Endodermal cell (in vitro differentiated cells): ENCODE results near the gene PCBP3. TPM values are rescaled to one million over a fixed set of nuclear protein-coding genes. Genes with fewer than 3 reads are reported as not detected.

Experiments used
- DNase-seq: peaks from one replicate; pipeline ENCODE4 v3.0.0-alpha.2; 2017
- H3K27ac ChIP-seq: 2 replicates; pipeline ENCODE4 v1.5.1; 2013; ENCODE audit warnings: mild to moderate bottlenecking, low read depth, low read length, moderate library complexity
- H3K27me3 ChIP-seq: 2 replicates; pipeline ENCODE4 v1.6.1; 2013; ENCODE audit warnings: mild to moderate bottlenecking, low read length, moderate library complexity; ENCODE audit not compliant: insufficient read depth, control insufficient read depth, poor library complexity, severe bottlenecking
- H3K36me3 ChIP-seq: 2 replicates; pipeline ENCODE4 v1.7.0; 2013; ENCODE audit warnings: mild to moderate bottlenecking, low read length, moderate library complexity; ENCODE audit not compliant: control insufficient read depth, insufficient read depth
- H3K4me1 ChIP-seq: one replicate; pipeline ENCODE4 v1.7.0; 2013; ENCODE audit warnings: low read length; ENCODE audit not compliant: control insufficient read depth, insufficient read depth
- H3K4me3 ChIP-seq: 2 replicates; pipeline ENCODE4 v1.5.1; 2013; ENCODE audit warnings: mild to moderate bottlenecking, low read length, moderate library complexity
- H3K9ac ChIP-seq: 2 replicates; pipeline ENCODE4 v1.6.1; 2013; ENCODE audit warnings: mild to moderate bottlenecking, low read length, moderate library complexity; ENCODE audit not compliant: poor library complexity, severe bottlenecking; ENCODE audit errors: extremely low read depth
- H3K9me3 ChIP-seq: 2 replicates; pipeline ENCODE4 v1.6.1; 2013; ENCODE audit warnings: mild to moderate bottlenecking, low read length, moderate library complexity; ENCODE audit not compliant: control insufficient read depth
- H3K27ac Mint-ChIP-seq: 2 replicates; pipeline ENCODE4 v1.8.0; 2020; ENCODE audit warnings: mixed read lengths
- H3K27me3 Mint-ChIP-seq: 2 replicates; pipeline ENCODE4 v1.8.0; 2021; ENCODE audit warnings: mild to moderate bottlenecking, mixed read lengths; ENCODE audit not compliant: insufficient read depth
- H3K36me3 Mint-ChIP-seq: 2 replicates; pipeline ENCODE4 v1.8.0; 2020; ENCODE audit warnings: low read depth, mixed read lengths
- H3K4me1 Mint-ChIP-seq: 2 replicates; pipeline ENCODE4 v1.8.0; 2020; ENCODE audit warnings: mixed read lengths
- H3K4me3 Mint-ChIP-seq: 2 replicates; pipeline ENCODE4 v1.8.0; 2020; ENCODE audit warnings: mild to moderate bottlenecking, moderate library complexity, mixed read lengths
- H3K9me3 Mint-ChIP-seq: 2 replicates; pipeline ENCODE4 v1.8.0; 2020; ENCODE audit warnings: mild to moderate bottlenecking, mixed read lengths
- CTCF ChIP-seq: fragments of 200-600 bp; sonication (generic); conservative IDR thresholded peaks from 2 replicates; pipeline ENCODE4 v1.5.0; 2021; ENCODE audit warnings: antibody characterized with exemption, mild to moderate bottlenecking
- WGBS, 2 experiments: methylation state at CpG; one replicate each; pipeline versions ENCODE4 v1.1.5 to v1.1.7; 2013; ENCODE audit warnings: missing lambda C conversion rate in 2 of 2, mixed read lengths in 1 of 2; ENCODE audit not compliant: insufficient coverage in 1 of 2, insufficient read length in 1 of 2; 5-methylcytosine and 5-hydroxymethylcytosine counted together
- total RNA-seq, 2 donors: library from RNA; stranded (reverse); fragmentation: NEBNext Ultra II Directional in 1 of 2; extraction: Animal tissue kit (Norgen Biotek cat#: 25700) in 1 of 2; gene quantifications; 2 replicates in 1 of 2; 3 replicates in 1 of 2; pipeline ENCODE4 v1.2.1, GENCODE V29; 2021

The PCBP3 gene
- total RNA-seq, 2 donors from 2014 or later: 2.1 to 10.6 TPM

GRCh38 chr21:45926281-45926680, 282.8 kb downstream of the PCBP3 start:
- Mint-ChIP-seq H3K9me3 (no peaks in the 10 kb centered on the region), H3K27me3 (no peaks in the 10 kb centered on the region), H3K27ac (no peak overlapping the region), H3K4me3 (no peak overlapping the region), H3K4me1 (no peaks in the 10 kb centered on the region), H3K36me3 (no peaks in the 10 kb centered on the region)
- Histone ChIP-seq H3K36me3 (no peaks in the 10 kb centered on the region), H3K27ac (no peak overlapping the region), H3K27me3 (no peaks in the 10 kb centered on the region), H3K9ac (no peak overlapping the region), H3K4me3 (no peak overlapping the region), H3K9me3 (peaks cover 11% of the 10 kb centered on the region), H3K4me1 (no peaks in the 10 kb centered on the region)
- TF ChIP-seq CTCF: peak; percentile 63
- 75 to 81% methylated on average over 7 to 11 of the region's 11 CpGs for WGBS, 2 experiments
- no peak for DNase-seq

GRCh38 chr21:45927032-45927431, 283.5 kb downstream of the PCBP3 start:
- Histone ChIP-seq H3K4me1 (no peaks in the 10 kb centered on the region), H3K4me3 (no peak overlapping the region), H3K27me3 (no peaks in the 10 kb centered on the region), H3K36me3 (no peaks in the 10 kb centered on the region), H3K9me3 (peaks cover 11% of the 10 kb centered on the region), H3K27ac (no peak overlapping the region), H3K9ac (no peak overlapping the region)
- Mint-ChIP-seq H3K27ac (no peak overlapping the region), H3K36me3 (no peaks in the 10 kb centered on the region), H3K27me3 (no peaks in the 10 kb centered on the region), H3K4me1 (no peaks in the 10 kb centered on the region), H3K4me3 (no peak overlapping the region), H3K9me3 (no peaks in the 10 kb centered on the region)
- 71% methylated on average over 1 of the region's 1 CpG; no CpG with 5 or more reads in 1 of the 2 experiments for WGBS, 2 experiments
- TF ChIP-seq CTCF: no peak
- no peak for DNase-seq

- Histone ChIP-seq H3K9ac (no peak overlapping the region), H3K27ac (no peak overlapping the region), H3K27me3 (no peaks in the 10 kb centered on the region), H3K4me1 (no peaks in the 10 kb centered on the region), H3K9me3 (peaks cover 11% of the 10 kb centered on the region), H3K36me3 (no peaks in the 10 kb centered on the region), H3K4me3 (no peak overlapping the region)
- no peak for DNase-seq
- 90 to 98% methylated on average over 13 to 34 of the region's 34 CpGs for WGBS, 2 experiments
- H3K36me3 Mint-ChIP-seq: no peaks in the 10 kb centered on the region
- no peak for TF ChIP-seq CTCF
- no peaks in the 10 kb centered on the region for H3K27me3 Mint-ChIP-seq
- no peaks in the 10 kb centered on the region for H3K9me3 Mint-ChIP-seq
- no peak overlapping the region for H3K27ac Mint-ChIP-seq
- H3K4me3 Mint-ChIP-seq: no peak overlapping the region
- H3K4me1 Mint-ChIP-seq: no peaks in the 10 kb centered on the region
Observed at GRCh38 chr21:45927851-45928850, 284.6 kb downstream of the PCBP3 start.
